Trophoblast cell (in vitro differentiated cells and primary cell): ENCODE measurements around the gene KRTAP20-4.

Experiments
- DNase-seq, 2 donors: peaks; one replicate each; pipeline ENCODE4 v3.0.0-alpha.2; 2016
- H2AFZ ChIP-seq: 2 replicates; pipeline ENCODE4 v1.6.1; 2013; ENCODE audit warnings: low read length, moderate library complexity, mild to moderate bottlenecking; ENCODE audit not compliant: insufficient read depth, poor library complexity
- H2AK5ac ChIP-seq: 2 replicates; pipeline ENCODE4 v1.6.1; 2013; ENCODE audit warnings: mild to moderate bottlenecking, low read length
- H2BK120ac ChIP-seq: 2 replicates; pipeline ENCODE4 v1.6.1; 2013; ENCODE audit warnings: low read length, mild to moderate bottlenecking, moderate library complexity; ENCODE audit not compliant: insufficient read depth, poor library complexity
- H2BK12ac ChIP-seq: 2 replicates; pipeline ENCODE4 v1.6.1; 2013; ENCODE audit warnings: mild to moderate bottlenecking, low read length, moderate library complexity
- H2BK5ac ChIP-seq: 2 replicates; pipeline ENCODE4 v1.6.1; 2013; ENCODE audit warnings: low read length, low read depth, moderate library complexity, mild to moderate bottlenecking; ENCODE audit not compliant: poor library complexity
- H3K14ac ChIP-seq: 2 replicates; pipeline ENCODE4 v1.6.1; 2013; ENCODE audit warnings: mild to moderate bottlenecking, low read length
- H3K18ac ChIP-seq: 2 replicates; pipeline ENCODE4 v1.6.1; 2013; ENCODE audit warnings: mild to moderate bottlenecking, low read length
- H3K23ac ChIP-seq: 2 replicates; pipeline ENCODE4 v1.6.1; 2013; ENCODE audit warnings: low read length
- H3K27ac ChIP-seq: 2 replicates; pipeline ENCODE4 v1.5.1; 2013; ENCODE audit warnings: low read depth, mild to moderate bottlenecking, inconsistent platforms, low read length, moderate library complexity
- H3K27me3 ChIP-seq: 2 replicates; pipeline ENCODE4 v1.6.1; 2013; ENCODE audit warnings: inconsistent platforms, mild to moderate bottlenecking, low read length, moderate library complexity; ENCODE audit not compliant: insufficient read depth
- H3K36me3 ChIP-seq, 2 experiments: 1 replicate in 1 of 2; 2 replicates in 1 of 2; pipeline ENCODE4 v1.6.1; 2013; ENCODE audit warnings: low read length in 2 of 2, mild to moderate bottlenecking in 2 of 2, moderate library complexity in 1 of 2; ENCODE audit not compliant: insufficient read depth in 2 of 2, control insufficient read depth in 1 of 2
- H3K4ac ChIP-seq: 2 replicates; pipeline ENCODE4 v1.6.1; 2013; ENCODE audit warnings: low read depth, mild to moderate bottlenecking, low read length, moderate library complexity
- H3K4me1 ChIP-seq, 2 experiments: 1 replicate in 1 of 2; 2 replicates in 1 of 2; pipeline ENCODE4 v1.6.1; 2013; ENCODE audit warnings: low read length in 2 of 2, mild to moderate bottlenecking in 2 of 2, moderate library complexity in 1 of 2; ENCODE audit not compliant: insufficient read depth in 2 of 2, control insufficient read depth in 1 of 2
- H3K4me2 ChIP-seq: 2 replicates; pipeline ENCODE4 v1.6.1; 2013; ENCODE audit warnings: inconsistent platforms, mild to moderate bottlenecking, low read length, moderate library complexity
- H3K4me3 ChIP-seq: 2 replicates; pipeline ENCODE4 v1.5.1; 2013; ENCODE audit warnings: mild to moderate bottlenecking, low read depth, low read length, inconsistent platforms
- H3K79me1 ChIP-seq: one replicate; pipeline ENCODE4 v1.6.1; 2013; ENCODE audit warnings: low read length
- H3K79me2 ChIP-seq: 2 replicates; pipeline ENCODE4 v1.6.1; 2013; ENCODE audit warnings: low read length, mild to moderate bottlenecking; ENCODE audit not compliant: control insufficient read depth, insufficient read depth, poor library complexity
- H3K9ac ChIP-seq: 2 replicates; pipeline ENCODE4 v1.6.1; 2013; ENCODE audit warnings: mild to moderate bottlenecking, low read length
- H3K9me3 ChIP-seq: 2 replicates; pipeline ENCODE4 v1.6.1; 2013; ENCODE audit warnings: low read depth, mild to moderate bottlenecking, control low read depth, inconsistent platforms, low read length; ENCODE audit not compliant: insufficient read depth
- H4K12ac ChIP-seq: 2 replicates; pipeline ENCODE4 v1.6.1; 2013; ENCODE audit warnings: low read depth, mild to moderate bottlenecking, low read length, moderate library complexity
- H4K8ac ChIP-seq: 2 replicates; pipeline ENCODE4 v1.6.1; 2013; ENCODE audit warnings: low read depth, mild to moderate bottlenecking, low read length, moderate library complexity
- H4K91ac ChIP-seq: one replicate; pipeline ENCODE4 v1.6.1; 2013; ENCODE audit warnings: low read depth, mild to moderate bottlenecking, low read length, moderate library complexity
- WGBS: extraction: QIAGEN DNeasy Blood & Tissue Kit; methylation state at CpG from one replicate; pipeline ENCODE4 v1.1.7; 2013; ENCODE audit warnings: missing lambda C conversion rate; ENCODE audit not compliant: insufficient read length, insufficient coverage; ENCODE audit errors: extremely low coverage; 5-methylcytosine and 5-hydroxymethylcytosine counted together

Gene KRTAP20-4

DNA sequence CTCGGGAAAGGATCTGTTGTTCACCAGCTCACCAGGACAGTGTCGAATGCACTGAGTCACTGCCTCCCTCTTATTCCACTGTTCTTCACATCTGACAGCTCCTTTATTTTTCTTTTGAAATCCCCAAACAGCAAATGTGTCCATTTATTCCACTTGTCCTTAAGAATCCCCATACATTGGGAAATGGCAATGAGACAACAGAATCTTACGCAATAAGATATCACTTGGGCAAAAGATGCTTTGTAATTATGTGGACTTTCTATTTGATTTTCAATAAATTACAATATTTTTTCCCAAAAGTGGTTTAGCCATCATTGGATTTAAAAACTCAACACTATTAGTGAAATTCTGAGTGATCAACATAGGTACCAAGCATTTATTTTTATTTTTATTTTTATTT lies 18.3 kb downstream of the KRTAP20-4 start:
- H3K9ac ChIP-seq: no peak overlapping the region
- H3K23ac ChIP-seq: no peak overlapping the region
- H2BK5ac ChIP-seq: no peak overlapping the region
- H3K4me1 ChIP-seq: no peaks in the 10 kb centered on the region
- no peak overlapping the region for H2BK12ac ChIP-seq
- no peak overlapping the region for H2AFZ ChIP-seq
- no peak overlapping the region for H2AK5ac ChIP-seq
- H4K12ac ChIP-seq: no peak overlapping the region
- no peak overlapping the region for H3K14ac ChIP-seq
- no peak overlapping the region for H2BK120ac ChIP-seq
- H3K4me2 ChIP-seq: no peak overlapping the region
- no peak overlapping the region for H3K4ac ChIP-seq
- H3K4me3 ChIP-seq: no peak overlapping the region
- H3K79me2 ChIP-seq: no peaks in the 10 kb centered on the region
- no peaks in the 10 kb centered on the region for H3K27me3 ChIP-seq
- no peak overlapping the region for H3K18ac ChIP-seq
- no CpG with 5 or more reads among the region's 3 CpGs for WGBS
- H3K9me3 ChIP-seq: no peaks in the 10 kb centered on the region
- no peaks in the 10 kb centered on the region for H3K79me1 ChIP-seq
- no peak overlapping the region for H4K91ac ChIP-seq
- H3K27ac ChIP-seq: no peak overlapping the region
- no peak for DNase-seq
- H4K8ac ChIP-seq: no peak overlapping the region
- H3K36me3 ChIP-seq: no peaks in the 10 kb centered on the region

DNA sequence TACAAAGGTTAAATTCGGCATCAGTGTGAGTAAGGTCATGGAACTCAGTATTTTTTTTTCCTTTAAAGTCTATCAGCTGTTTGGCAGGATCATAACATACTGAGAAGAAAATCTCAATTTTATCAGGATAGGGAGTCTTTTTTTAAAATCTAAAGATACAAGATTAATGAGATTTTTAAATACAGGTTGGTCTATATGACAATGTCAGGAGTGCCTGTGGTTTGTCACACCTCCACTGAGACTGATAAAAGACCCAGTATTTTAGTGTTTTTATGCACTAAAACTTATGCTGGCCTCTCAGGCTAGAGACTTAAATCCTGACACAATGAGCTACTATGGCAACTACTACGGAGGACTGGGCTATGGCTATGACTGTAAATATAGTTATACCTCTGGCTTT lies 22.1 kb downstream of the KRTAP20-4 start, which contains the start of gene KRTAP20-3:
Gene KRTAP20-3, plus strand, starts transcription at position 301 of the 400 bp plus-strand sequence.
- Histone ChIP-seq H4K8ac (no peak within 1 kb of the TSS), H2BK120ac (no peak within 1 kb of the TSS), H4K12ac (no peak within 1 kb of the TSS), H3K79me1 (no peaks in the 10 kb centered on the region), H3K4me3 (no peak within 1 kb of the TSS), H2AFZ (no peak within 1 kb of the TSS), H3K27ac (no peak within 1 kb of the TSS), H3K36me3 (no peaks in the 10 kb centered on the region), H3K4ac (no peak within 1 kb of the TSS), H3K9ac (no peak within 1 kb of the TSS), H3K18ac (no peak within 1 kb of the TSS), H3K23ac (no peak within 1 kb of the TSS), H3K14ac (no peak within 1 kb of the TSS), H2BK12ac (no peak within 1 kb of the TSS), H3K27me3 (no peaks in the 10 kb centered on the region), H3K9me3 (no peaks in the 10 kb centered on the region), H2BK5ac (no peak within 1 kb of the TSS), H2AK5ac (no peak within 1 kb of the TSS), H3K79me2 (no peaks in the 10 kb centered on the region), H3K4me2 (no peak within 1 kb of the TSS), H3K4me1 (no peaks in the 10 kb centered on the region), H4K91ac (no peak within 1 kb of the TSS)
- DNase-seq: no peak
- no CpG with 5 or more reads among the region's 2 CpGs for WGBS

DNA sequence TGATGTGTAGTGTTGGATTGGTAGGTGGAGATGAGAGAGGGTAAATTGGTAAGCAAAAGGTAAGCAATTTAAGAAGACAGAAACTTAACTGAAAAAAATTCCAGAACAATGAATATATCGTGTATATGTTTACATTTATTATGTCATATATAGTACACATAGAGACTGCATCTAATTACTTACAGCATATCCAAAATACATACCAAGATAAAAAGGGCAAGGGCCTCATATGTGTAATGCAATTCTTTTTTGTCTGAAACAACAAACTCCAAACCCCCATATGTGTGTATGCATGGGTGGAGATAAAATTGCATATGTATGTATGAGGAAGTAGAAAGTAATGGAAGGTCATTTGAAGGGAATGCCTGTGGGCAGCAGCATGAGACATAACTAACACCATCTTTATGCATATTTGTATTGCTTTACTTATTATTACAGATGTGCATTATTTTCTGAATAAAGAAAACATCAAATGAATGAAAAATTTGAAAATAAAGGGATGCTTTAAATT lies 26.5 kb downstream of the KRTAP20-4 start:
- Histone ChIP-seq H3K4me2 (no peak overlapping the region), H3K36me3 (no peaks in the 10 kb centered on the region), H2AFZ (no peak overlapping the region), H4K8ac (no peak overlapping the region), H2BK5ac (no peak overlapping the region), H3K18ac (no peak overlapping the region), H4K91ac (no peak overlapping the region), H3K27me3 (no peaks in the 10 kb centered on the region), H3K4ac (no peak overlapping the region), H3K79me1 (no peaks in the 10 kb centered on the region), H3K9me3 (no peaks in the 10 kb centered on the region), H2BK120ac (no peak overlapping the region), H3K9ac (no peak overlapping the region), H3K14ac (no peak overlapping the region), H2AK5ac (no peak overlapping the region), H2BK12ac (no peak overlapping the region), H4K12ac (no peak overlapping the region), H3K23ac (no peak overlapping the region), H3K4me3 (no peak overlapping the region), H3K27ac (no peak overlapping the region), H3K79me2 (no peaks in the 10 kb centered on the region), H3K4me1 (no peaks in the 10 kb centered on the region)
- WGBS: no CpG with 5 or more reads among the region's 1 CpG
- DNase-seq: no peak

DNA sequence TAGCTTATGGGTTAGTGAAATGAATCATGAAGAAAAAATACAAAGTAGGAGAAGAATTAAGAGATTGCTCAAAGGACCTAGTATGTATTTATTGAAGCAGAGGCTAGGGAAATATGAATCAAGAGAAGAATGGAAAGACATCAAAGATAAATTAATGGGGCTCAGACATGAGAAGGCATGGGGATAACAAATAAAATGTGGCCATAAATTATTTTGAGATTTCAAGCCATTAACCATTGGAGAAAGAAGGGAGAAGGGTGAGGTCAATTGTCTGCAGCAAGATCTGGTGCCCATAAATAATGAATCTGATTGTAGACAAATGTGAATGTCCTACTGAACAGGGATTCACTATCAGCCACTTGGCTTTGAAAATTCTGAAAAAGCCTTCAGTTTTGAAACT lies 32.5 kb downstream of the KRTAP20-4 start:
- no peaks in the 10 kb centered on the region for H3K79me1 ChIP-seq
- H3K14ac ChIP-seq: no peak overlapping the region
- DNase-seq: no peak
- H3K27me3 ChIP-seq: no peaks in the 10 kb centered on the region
- H2AK5ac ChIP-seq: no peak overlapping the region
- H2AFZ ChIP-seq: no peak overlapping the region
- H3K79me2 ChIP-seq: no peaks in the 10 kb centered on the region
- H2BK5ac ChIP-seq: no peak overlapping the region
- H4K8ac ChIP-seq: no peak overlapping the region
- H3K18ac ChIP-seq: no peak overlapping the region
- no peak overlapping the region for H3K4me3 ChIP-seq
- H4K91ac ChIP-seq: no peak overlapping the region
- H2BK12ac ChIP-seq: no peak overlapping the region
- H3K4me2 ChIP-seq: no peak overlapping the region
- no peak overlapping the region for H3K4ac ChIP-seq
- H4K12ac ChIP-seq: no peak overlapping the region
- H3K9ac ChIP-seq: no peak overlapping the region
- no peaks in the 10 kb centered on the region for H3K4me1 ChIP-seq
- H3K9me3 ChIP-seq: no peaks in the 10 kb centered on the region
- H2BK120ac ChIP-seq: no peak overlapping the region
- no peaks in the 10 kb centered on the region for H3K36me3 ChIP-seq
- no peak overlapping the region for H3K23ac ChIP-seq
- H3K27ac ChIP-seq: no peak overlapping the region
